HFF-Myc (cell line): ENCODE data around the gene PCDH1.
A peak's percentile ranks its signal among the peaks of the same experiment; 100 is the strongest.
"Not testable (repeated sequence)": the region's sequence is repeated elsewhere in the genome, so short reads cannot be mapped to it uniquely, and the experiment has no call there.

Experiments
- DNase-seq: peaks from one replicate; pipeline ENCODE4 v3.0.0-alpha.2; 2011; ENCODE audit warnings: low read depth; ENCODE audit errors: extremely low read depth
- H3K4me3 ChIP-seq: replicated peaks from 2 replicates; pipeline ENCODE4 v1.5.1; 2011; ENCODE audit warnings: low read depth, mild to moderate bottlenecking, control low read depth, low read length
- TF ChIP-seq, protein P1 (sequence below): IDR thresholded peaks from 2 replicates; pipeline ENCODE4 v1.5.1; 2012; ENCODE audit warnings: mild to moderate bottlenecking, low read depth, low read length, control low read depth; ENCODE audit errors: missing control alignments

The PCDH1 gene

GRCh38 chr5:141902015-141902814, 24.0 kb upstream of the PCDH1 start:
- TF ChIP-seq, protein P1, sequence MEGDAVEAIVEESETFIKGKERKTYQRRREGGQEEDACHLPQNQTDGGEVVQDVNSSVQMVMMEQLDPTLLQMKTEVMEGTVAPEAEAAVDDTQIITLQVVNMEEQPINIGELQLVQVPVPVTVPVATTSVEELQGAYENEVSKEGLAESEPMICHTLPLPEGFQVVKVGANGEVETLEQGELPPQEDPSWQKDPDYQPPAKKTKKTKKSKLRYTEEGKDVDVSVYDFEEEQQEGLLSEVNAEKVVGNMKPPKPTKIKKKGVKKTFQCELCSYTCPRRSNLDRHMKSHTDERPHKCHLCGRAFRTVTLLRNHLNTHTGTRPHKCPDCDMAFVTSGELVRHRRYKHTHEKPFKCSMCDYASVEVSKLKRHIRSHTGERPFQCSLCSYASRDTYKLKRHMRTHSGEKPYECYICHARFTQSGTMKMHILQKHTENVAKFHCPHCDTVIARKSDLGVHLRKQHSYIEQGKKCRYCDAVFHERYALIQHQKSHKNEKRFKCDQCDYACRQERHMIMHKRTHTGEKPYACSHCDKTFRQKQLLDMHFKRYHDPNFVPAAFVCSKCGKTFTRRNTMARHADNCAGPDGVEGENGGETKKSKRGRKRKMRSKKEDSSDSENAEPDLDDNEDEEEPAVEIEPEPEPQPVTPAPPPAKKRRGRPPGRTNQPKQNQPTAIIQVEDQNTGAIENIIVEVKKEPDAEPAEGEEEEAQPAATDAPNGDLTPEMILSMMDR, result no peak
- no peak overlapping the region for H3K4me3 ChIP-seq
- no peak for DNase-seq

- H3K4me3 ChIP-seq, result no peak overlapping the region
- no peak for DNase-seq
- TF ChIP-seq, protein P1, result no peak
Observed at GRCh38 chr5:141898448-141899049, 20.3 kb upstream of the PCDH1 start.

GRCh38 chr5:141897425-141897824, 19.2 kb upstream of the PCDH1 start:
- H3K4me3 ChIP-seq, result no peak overlapping the region
- TF ChIP-seq, protein P1, result no peak
- DNase-seq, result no peak

- DNase-seq, H3K4me3 ChIP-seq: not testable (repeated sequence)
Observed at GRCh38 chr5:141890429-141890828, 12.2 kb upstream of the PCDH1 start.

- TF ChIP-seq, protein P1, result peak; percentile 36
- no peak for DNase-seq
- no peak overlapping the region for H3K4me3 ChIP-seq
Observed at GRCh38 chr5:141889282-141889871, 11.2 kb upstream of the PCDH1 start.

GRCh38 chr5:141883892-141884318, 5.7 kb upstream of the PCDH1 start:
- no peak overlapping the region for H3K4me3 ChIP-seq

More at GRCh38 chr5:141883892-141884318, 5.7 kb upstream of the PCDH1 start:
- DNase-seq, result no peak
- TF ChIP-seq, protein P1, result no peak
